ENCODE measurements around the gene BLCAP. TPM values are rescaled to one million over a fixed set of nuclear protein-coding genes. Genes with fewer than 3 reads are reported as not detected.
A peak's percentile ranks its signal among the peaks of the same experiment; 100 is the strongest.
"Not testable (repeated sequence)": the region's sequence is repeated elsewhere in the genome, so short reads cannot be mapped to it uniquely, and the experiment has no call there.

The BLCAP gene
- total and polyA plus RNA-seq, 5 donors: 87.4 to 103 (median 97.9) TPM

- intact Hi-C loops (cut with DNase I): no loop called here
- no peak for ATAC-seq
- Histone ChIP-seq H3K4me3 (ENCODE audit: low read length) (no peak overlapping the region), H3K9me3 (ENCODE audit: control insufficient read depth, low read length) (no peaks in the 10 kb centered on the region), H3K4me1 (ENCODE audit: control insufficient read depth, insufficient read depth, low read length) (no peaks in the 10 kb centered on the region), H3K27me3 (ENCODE audit: control insufficient read depth, insufficient read depth) (no peaks in the 10 kb centered on the region), H3K27ac (ENCODE audit: low read length) (no peak overlapping the region)
- no peak for DNase-seq
- WGBS: 88% methylated on average over 2 of the region's 2 CpGs
Observed at GRCh38 chr20:37498066-37498665, 29.5 kb downstream of the BLCAP start.

- intact Hi-C loops (cut with DNase I): no loop called here
- 86% methylated on average over 5 of the region's 5 CpGs for WGBS
- ATAC-seq (no peak), DNase-seq (no peak)
- Histone ChIP-seq H3K27ac (ENCODE audit: low read length) (no peak overlapping the region), H3K9me3 (ENCODE audit: control insufficient read depth, low read length) (no peaks in the 10 kb centered on the region), H3K27me3 (ENCODE audit: control insufficient read depth, insufficient read depth) (no peaks in the 10 kb centered on the region), H3K4me1 (ENCODE audit: control insufficient read depth, insufficient read depth, low read length) (no peaks in the 10 kb centered on the region), H3K4me3 (ENCODE audit: low read length) (no peak overlapping the region)
Observed at GRCh38 chr20:37494796-37495195, 32.9 kb downstream of the BLCAP start.

GRCh38 chr20:37494301-37494700, 33.4 kb downstream of the BLCAP start:
- H3K4me1 ChIP-seq (ENCODE audit: control insufficient read depth, insufficient read depth, low read length): no peaks in the 10 kb centered on the region
- DNase-seq: no peak
- no peaks in the 10 kb centered on the region for H3K27me3 ChIP-seq (ENCODE audit: control insufficient read depth, insufficient read depth)
- no peak overlapping the region for H3K27ac ChIP-seq (ENCODE audit: low read length)
- intact Hi-C loops (cut with DNase I): no loop called here
- H3K9me3 ChIP-seq (ENCODE audit: control insufficient read depth, low read length): no peaks in the 10 kb centered on the region
- ATAC-seq: no peak
- H3K4me3 ChIP-seq (ENCODE audit: low read length): no peak overlapping the region
- 89% methylated on average over 8 of the region's 8 CpGs for WGBS

GRCh38 chr20:37492945-37493344, 34.7 kb downstream of the BLCAP start:
- intact Hi-C loops (cut with DNase I): no loop called here
- no peaks in the 10 kb centered on the region for H3K9me3 ChIP-seq (ENCODE audit: control insufficient read depth, low read length)
- WGBS: 75% methylated on average over 2 of the region's 2 CpGs
- no peak overlapping the region for H3K4me3 ChIP-seq (ENCODE audit: low read length)
- H3K27me3 ChIP-seq (ENCODE audit: control insufficient read depth, insufficient read depth): no peaks in the 10 kb centered on the region
- no peak for ATAC-seq
- H3K4me1 ChIP-seq (ENCODE audit: control insufficient read depth, insufficient read depth, low read length): no peaks in the 10 kb centered on the region
- H3K27ac ChIP-seq (ENCODE audit: low read length): no peak overlapping the region
- DNase-seq: no peak

GRCh38 chr20:37492096-37492625, 35.5 kb downstream of the BLCAP start:
- Histone ChIP-seq H3K27ac (ENCODE audit: low read length) (no peak overlapping the region), H3K4me1 (ENCODE audit: control insufficient read depth, insufficient read depth, low read length) (no peaks in the 10 kb centered on the region), H3K27me3 (ENCODE audit: control insufficient read depth, insufficient read depth) (no peaks in the 10 kb centered on the region), H3K9me3 (ENCODE audit: control insufficient read depth, low read length) (no peaks in the 10 kb centered on the region), H3K4me3 (ENCODE audit: low read length) (no peak overlapping the region)
- DNase-seq: no peak
- WGBS: 92% methylated on average over 6 of the region's 6 CpGs
- intact Hi-C loops (cut with DNase I): no loop called here
- no peak for ATAC-seq

DNA sequence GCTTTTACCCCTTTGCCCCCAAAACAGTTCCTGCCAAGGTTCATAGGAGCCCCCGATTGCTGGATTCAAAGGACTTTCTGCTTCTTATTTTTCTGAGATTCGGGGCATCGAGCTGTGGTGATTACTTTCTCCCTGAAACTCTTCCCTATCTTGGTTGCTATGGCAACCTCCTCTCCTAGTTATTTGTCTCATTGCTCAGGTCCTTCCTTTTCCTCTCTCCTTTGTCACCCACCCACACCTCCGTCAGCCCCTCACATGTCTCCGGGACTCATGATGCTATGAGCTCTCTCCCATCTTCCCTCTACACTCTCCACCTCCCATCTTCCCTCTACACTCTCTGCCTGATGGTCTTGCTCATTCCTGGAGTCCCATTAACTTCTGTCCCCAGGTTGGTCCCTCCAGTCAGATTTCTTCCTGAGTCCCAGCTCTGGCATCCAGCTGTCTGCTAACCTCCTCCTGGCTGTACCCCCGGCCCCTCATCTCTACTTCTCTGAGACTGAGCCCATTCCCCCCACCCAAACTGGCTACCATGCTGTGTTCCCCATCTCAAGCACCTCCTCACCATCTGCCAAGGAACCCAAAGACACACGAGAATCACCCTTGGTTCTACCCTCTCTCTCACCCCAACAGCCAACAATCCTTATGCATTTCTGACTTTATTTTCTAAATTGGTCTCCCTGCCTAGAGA, 36.9 kb downstream of the BLCAP start:
- no peaks in the 10 kb centered on the region for H3K27me3 ChIP-seq (ENCODE audit: control insufficient read depth, insufficient read depth)
- no peaks in the 10 kb centered on the region for H3K9me3 ChIP-seq (ENCODE audit: control insufficient read depth, low read length)
- intact Hi-C loops (cut with DNase I): no loop called here
- DNase-seq (no peak), ATAC-seq (no peak)
- no peak overlapping the region for H3K27ac ChIP-seq (ENCODE audit: low read length)
- WGBS: 73% methylated on average over 7 of the region's 7 CpGs
- H3K4me1 ChIP-seq (ENCODE audit: control insufficient read depth, insufficient read depth, low read length): no peaks in the 10 kb centered on the region
- no peak overlapping the region for H3K4me3 ChIP-seq (ENCODE audit: low read length)

DNA sequence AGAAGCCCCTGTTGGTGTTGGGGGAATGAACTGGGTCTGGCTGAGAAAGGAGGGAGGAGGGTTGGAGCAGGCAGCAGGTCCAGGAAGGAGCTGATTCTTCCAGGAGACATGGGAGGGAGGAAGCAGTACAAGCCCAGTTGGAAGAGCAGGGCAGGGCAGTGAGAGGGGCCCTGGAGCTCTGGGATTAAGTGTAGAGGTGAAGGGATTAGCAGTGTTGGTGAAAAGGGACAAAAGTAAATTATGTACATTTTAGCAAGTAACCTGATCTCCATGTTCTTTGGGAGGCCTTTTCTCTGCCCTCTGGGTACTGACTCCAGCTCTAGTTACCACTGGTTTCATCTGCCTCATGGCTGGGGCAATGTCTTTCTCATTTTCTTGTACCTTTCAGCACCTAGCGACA, 41.5 kb downstream of the BLCAP start:
- DNase-seq; H3K4me1 ChIP-seq (ENCODE audit: control insufficient read depth, insufficient read depth, low read length); H3K9me3 ChIP-seq (ENCODE audit: control insufficient read depth, low read length); H3K27ac ChIP-seq (ENCODE audit: low read length); H3K4me3 ChIP-seq (ENCODE audit: low read length); H3K27me3 ChIP-seq (ENCODE audit: control insufficient read depth, insufficient read depth); ATAC-seq; intact Hi-C loops (cut with DNase I): not testable (repeated sequence)
- WGBS: 96% methylated on average over 1 of the region's 1 CpG

DNA sequence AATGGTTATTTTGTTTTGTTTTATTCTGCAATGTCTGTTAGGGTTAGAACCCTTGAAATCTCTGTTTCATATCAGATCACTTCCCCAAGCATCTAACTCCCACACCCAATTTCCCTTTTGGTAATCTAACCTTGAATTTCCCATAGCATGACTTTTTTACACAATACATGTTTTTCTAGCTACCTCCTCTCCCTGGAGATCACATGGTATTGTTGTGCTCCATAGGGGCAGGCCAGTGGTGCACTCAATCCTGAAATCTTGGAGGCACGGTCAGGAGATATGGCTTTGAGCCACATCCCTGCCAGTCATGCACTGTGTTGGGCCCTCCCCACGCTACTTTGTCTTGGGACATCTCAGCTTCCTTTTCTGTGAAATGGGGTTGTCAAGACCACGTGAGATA, 43.3 kb downstream of the BLCAP start:
- intact Hi-C loops (cut with DNase I): no loop called here

DNA sequence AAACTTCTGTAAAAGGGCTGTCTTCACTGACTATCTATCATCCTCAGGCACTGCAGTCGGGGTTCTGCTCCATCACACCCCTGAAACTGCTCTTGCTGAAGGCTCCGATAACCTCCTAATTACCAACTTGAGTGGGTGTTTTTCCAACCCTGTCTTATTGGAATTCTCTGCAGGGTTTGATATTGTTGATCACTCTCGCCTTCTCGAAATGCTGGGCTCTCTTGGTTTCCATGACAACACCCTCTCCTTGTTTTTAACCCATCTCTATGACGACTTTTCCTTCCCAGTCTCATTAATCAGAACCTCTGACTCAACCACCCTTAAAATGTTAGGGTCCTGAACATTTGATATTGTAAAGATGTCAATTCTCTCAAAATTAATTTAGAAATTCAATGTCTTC, 46.1 kb downstream of the BLCAP start:
- no peaks in the 10 kb centered on the region for H3K4me1 ChIP-seq (ENCODE audit: control insufficient read depth, insufficient read depth, low read length)
- no peaks in the 10 kb centered on the region for H3K9me3 ChIP-seq (ENCODE audit: control insufficient read depth, low read length)
- 73% methylated on average over 5 of the region's 5 CpGs for WGBS
- intact Hi-C loops (cut with DNase I): no loop called here
- DNase-seq (no peak), ATAC-seq (no peak)
- H3K27me3 ChIP-seq (ENCODE audit: control insufficient read depth, insufficient read depth): no peaks in the 10 kb centered on the region
- no peak overlapping the region for H3K27ac ChIP-seq (ENCODE audit: low read length)
- no peak overlapping the region for H3K4me3 ChIP-seq (ENCODE audit: low read length)

More for the DNA sequence above, 43.3 kb downstream of the BLCAP start:
- DNase-seq: no peak
- Histone ChIP-seq H3K4me1 (ENCODE audit: control insufficient read depth, insufficient read depth, low read length) (no peaks in the 10 kb centered on the region), H3K27ac (ENCODE audit: low read length) (no peak overlapping the region), H3K4me3 (ENCODE audit: low read length) (no peak overlapping the region), H3K27me3 (ENCODE audit: control insufficient read depth, insufficient read depth) (no peaks in the 10 kb centered on the region), H3K9me3 (ENCODE audit: control insufficient read depth, low read length) (no peaks in the 10 kb centered on the region)
- ATAC-seq: peak in 1 of 2 donors; percentile 31
- WGBS: 44% methylated on average over 3 of the region's 3 CpGs

- intact Hi-C loops (cut with DNase I): no loop called here
- WGBS: 65% methylated on average over 1 of the region's 1 CpG
- no peak overlapping the region for H3K27ac ChIP-seq (ENCODE audit: low read length)
- H3K4me1 ChIP-seq (ENCODE audit: control insufficient read depth, insufficient read depth, low read length): no peaks in the 10 kb centered on the region
- H3K9me3 ChIP-seq (ENCODE audit: control insufficient read depth, low read length): no peaks in the 10 kb centered on the region
- no peaks in the 10 kb centered on the region for H3K27me3 ChIP-seq (ENCODE audit: control insufficient read depth, insufficient read depth)
- DNase-seq: peak; percentile 58 to 74 (median 61)
- peak; percentile 78 to 80 for ATAC-seq
- H3K4me3 ChIP-seq (ENCODE audit: low read length): no peak overlapping the region
Observed at GRCh38 chr20:37480919-37481318, 46.8 kb downstream of the BLCAP start.

DNA sequence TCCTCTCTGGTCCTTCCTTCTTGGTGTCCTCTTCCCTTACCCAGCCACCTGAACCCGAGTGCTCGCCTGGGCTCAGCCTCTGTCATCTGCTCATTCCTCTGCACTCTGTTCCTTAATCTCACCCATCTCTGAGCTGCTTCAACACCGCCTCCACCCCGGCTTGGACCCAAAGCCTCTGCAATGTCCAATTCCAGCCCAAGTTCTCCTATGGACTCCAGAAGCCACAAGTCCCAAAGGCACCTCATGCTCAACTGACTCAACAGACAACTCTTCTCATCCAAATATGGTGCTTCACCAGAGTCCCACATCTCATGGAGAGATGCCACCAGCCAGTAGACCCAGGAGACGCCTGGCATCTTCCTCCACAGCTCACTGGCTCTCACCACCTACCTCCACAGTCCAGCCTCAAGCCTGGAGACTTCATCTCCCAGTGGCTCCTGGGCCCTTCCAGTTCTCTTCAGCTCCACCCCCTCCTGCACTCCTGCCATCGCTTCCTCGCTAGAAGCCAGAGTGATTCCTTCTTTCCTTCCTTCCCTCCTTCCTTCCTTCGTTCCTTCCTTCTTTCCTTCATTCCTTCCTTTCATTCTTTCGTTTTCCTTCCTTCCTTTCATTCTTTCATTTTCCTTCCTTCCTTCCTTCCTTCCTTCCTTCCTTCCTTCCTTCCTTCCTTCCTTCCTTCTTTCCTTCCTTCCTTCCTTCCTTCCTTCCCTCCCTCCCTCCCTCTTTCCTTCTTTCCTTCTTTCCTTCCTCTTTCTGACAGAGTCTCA, 47.6 kb downstream of the BLCAP start:
- WGBS: 80% methylated on average over 9 of the region's 9 CpGs
- Histone ChIP-seq H3K9me3 (ENCODE audit: control insufficient read depth, low read length) (no peaks in the 10 kb centered on the region), H3K27ac (ENCODE audit: low read length) (no peak overlapping the region), H3K4me3 (ENCODE audit: low read length) (no peak overlapping the region), H3K27me3 (ENCODE audit: control insufficient read depth, insufficient read depth) (no peaks in the 10 kb centered on the region), H3K4me1 (ENCODE audit: control insufficient read depth, insufficient read depth, low read length) (no peaks in the 10 kb centered on the region)
- ATAC-seq (peak; percentile 49 to 57), DNase-seq (peak in 2 of 3 donors; percentile 53 to 60)
- intact Hi-C loops (cut with DNase I): no loop called here

Measured in right cardiac atrium (tissue), 5 donors.